Adrenal gland (tissue), 12 donors: ENCODE data around the gene SRA1. TPM values are rescaled to one million over a fixed set of nuclear protein-coding genes. Genes with fewer than 3 reads are reported as not detected.
"Not testable (repeated sequence)": the region's sequence is repeated elsewhere in the genome, so short reads cannot be mapped to it uniquely, and the experiment has no call there.

ENCODE experiments used
- DNase-seq, 7 donors: peaks; one replicate each; pipeline ENCODE4 v3.0.0-alpha.2; 2019 to 2020
- H3K27ac ChIP-seq, 5 donors: fragments of 200-600 bp; sonication (generic) in 4 of 5; 1 replicate in 3 of 5; 2 replicates in 2 of 5; pipeline versions ENCODE4 v1.5.1 to v1.8.0; 2016 to 2020; ENCODE audit warnings: mild to moderate bottlenecking in 1 of 5
- H3K27me3 ChIP-seq: fragments of 200-600 bp; 2 replicates; pipeline ENCODE4 v1.8.0; 2021
- H3K36me3 ChIP-seq, 2 donors: fragments of 200-600 bp; replicated peaks in 1 of 2; 1 replicate in 1 of 2; 2 replicates in 1 of 2; pipeline versions ENCODE4 v1.5.1 to v1.8.0; 2018 to 2022
- H3K4me1 ChIP-seq, 2 donors: fragments of 200-600 bp; replicated peaks in 1 of 2; 1 replicate in 1 of 2; 2 replicates in 1 of 2; pipeline versions ENCODE4 v1.5.1 to v1.8.0; 2018 to 2021
- H3K4me3 ChIP-seq, 4 donors: fragments of 200-600 bp; sonication (generic) in 3 of 4; one replicate each; pipeline ENCODE4 v1.5.1; 2016 to 2018
- H3K9me3 ChIP-seq, 3 donors: fragments of 200-600 bp; sonication (generic) in 1 of 3; replicated peaks in 1 of 3; 1 replicate in 2 of 3; 2 replicates in 1 of 3; pipeline versions ENCODE4 v1.5.1 to v1.8.0; 2016 to 2021
- POLR2A ChIP-seq, 2 donors: fragments of 450-650 bp; IDR thresholded peaks; one replicate each; pipeline ENCODE4 v1.6.1; 2017; ENCODE audit warnings: antibody characterized with exemption in 2 of 2, mild to moderate bottlenecking in 2 of 2, moderate library complexity in 1 of 2
- WGBS, 4 donors: extraction: QIAGEN DNeasy Blood & Tissue Kit in 2 of 4; methylation state at CpG; one replicate each; pipeline versions ENCODE4 v1.1.5 to v1.1.7; 2013 to 2017; 5-methylcytosine and 5-hydroxymethylcytosine counted together
- intact Hi-C, 2 donors: fragments of 100-400 bp; cut with DNase I; formaldehyde crosslinking; loops; one replicate each; pipeline versions ENCODE4 v1.14.1 to v1.15.0; 2022 to 2023
- polyA plus RNA-seq, 3 donors: library from polyadenylated mRNA; stranded (reverse); fragments of 200-250 nt in 2 of 3; fragments of 350-450 nt in 1 of 3; fragmentation: Illumina TruSeq in 1 of 3; extraction: RNeasy Lipid Tissue Mini Kit (QIAGEN cat#74804) in 1 of 3; gene quantifications; one replicate each; pipeline ENCODE4 v1.2.3, GENCODE V29; 2013 to 2014
- total RNA-seq, 9 donors: library from RNA; depleted of rRNA in 4 of 9; stranded (reverse); fragments of >200 nt in 4 of 9; fragments of 120-200 nt in 1 of 9; fragmentation: NEBNext Ultra II Directional in 1 of 9; extraction: Animal tissue kit (Norgen Biotek cat#: 25700) in 1 of 9; gene quantifications; one replicate each; pipeline versions ENCODE4 v1.1.0 to v1.2.4, GENCODE V29; 2013 to 2023
- TF ChIP-seq, protein P1 (sequence below), 6 experiments: fragments of 450-650 bp in 4 of 6; fragments of 200-600 bp in 2 of 6; sonication (generic) in 1 of 6; IDR thresholded peaks; 1 replicate in 5 of 6; 2 replicates in 1 of 6; pipeline versions ENCODE4 v1.5.1 to v1.8.0; 2016 to 2021; ENCODE audit warnings: antibody characterized with exemption in 6 of 6, mild to moderate bottlenecking in 2 of 6, moderate library complexity in 1 of 6
- donor health status: healthy with polysubstance abuse.
- donor health status: Bipolar disorder and iron deficiency.
- donor health status: DM: yes; HTN: yes; CAD: no.
- donor health status: DM: no; HTN: no; CAD: no.
- donor health status: DM: no; HTN: no; CAD: no.
- donor health status: DM: yes; HTN: yes; CAD: no.

SRA1 gene
- total and polyA plus RNA-seq, 12 donors, result 31.3 to 156 (median 57.1) TPM

DNA sequence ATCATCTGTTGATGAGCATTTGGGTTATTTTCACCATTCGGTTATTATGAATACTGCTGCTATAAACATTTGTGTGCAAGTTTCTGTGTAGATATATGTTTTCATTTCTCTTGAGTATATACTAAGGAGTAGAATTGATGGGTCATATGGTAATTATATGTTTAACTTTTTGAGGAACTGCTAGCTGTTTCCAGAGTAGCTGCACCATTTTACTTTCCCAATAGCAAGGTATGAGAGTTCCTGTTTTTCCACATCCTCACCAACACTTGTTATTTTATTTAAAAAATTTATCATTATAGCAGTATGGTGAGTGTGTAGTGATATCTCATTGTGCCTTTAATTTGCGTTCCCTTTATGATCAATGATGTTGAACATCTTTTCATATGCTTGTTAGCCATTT, 46.5 kb upstream of the SRA1 start:
- no peak for DNase-seq
- Histone ChIP-seq H3K9me3 (no peaks in the 10 kb centered on the region), H3K27ac (peak overlapping the region in 3 of 5 donors; percentile 80 to 82 (median 81)), H3K27me3 (no peaks in the 10 kb centered on the region), H3K4me1 (peaks cover 5 to 9% of the 10 kb centered on the region in 2 donors), H3K36me3 (no peaks in the 10 kb centered on the region), H3K4me3 (no peak overlapping the region)
- TF ChIP-seq, protein P1, sequence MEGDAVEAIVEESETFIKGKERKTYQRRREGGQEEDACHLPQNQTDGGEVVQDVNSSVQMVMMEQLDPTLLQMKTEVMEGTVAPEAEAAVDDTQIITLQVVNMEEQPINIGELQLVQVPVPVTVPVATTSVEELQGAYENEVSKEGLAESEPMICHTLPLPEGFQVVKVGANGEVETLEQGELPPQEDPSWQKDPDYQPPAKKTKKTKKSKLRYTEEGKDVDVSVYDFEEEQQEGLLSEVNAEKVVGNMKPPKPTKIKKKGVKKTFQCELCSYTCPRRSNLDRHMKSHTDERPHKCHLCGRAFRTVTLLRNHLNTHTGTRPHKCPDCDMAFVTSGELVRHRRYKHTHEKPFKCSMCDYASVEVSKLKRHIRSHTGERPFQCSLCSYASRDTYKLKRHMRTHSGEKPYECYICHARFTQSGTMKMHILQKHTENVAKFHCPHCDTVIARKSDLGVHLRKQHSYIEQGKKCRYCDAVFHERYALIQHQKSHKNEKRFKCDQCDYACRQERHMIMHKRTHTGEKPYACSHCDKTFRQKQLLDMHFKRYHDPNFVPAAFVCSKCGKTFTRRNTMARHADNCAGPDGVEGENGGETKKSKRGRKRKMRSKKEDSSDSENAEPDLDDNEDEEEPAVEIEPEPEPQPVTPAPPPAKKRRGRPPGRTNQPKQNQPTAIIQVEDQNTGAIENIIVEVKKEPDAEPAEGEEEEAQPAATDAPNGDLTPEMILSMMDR (IDR thresholded peaks at IDR 0.05), result no peak
- TF ChIP-seq POLR2A (IDR thresholded peaks at IDR 0.05), result no peak
- intact Hi-C loops, result no loop called here
- 90 to 99% (median 93%) methylated on average over 2 of the region's 2 CpGs for WGBS, 4 donors

DNA sequence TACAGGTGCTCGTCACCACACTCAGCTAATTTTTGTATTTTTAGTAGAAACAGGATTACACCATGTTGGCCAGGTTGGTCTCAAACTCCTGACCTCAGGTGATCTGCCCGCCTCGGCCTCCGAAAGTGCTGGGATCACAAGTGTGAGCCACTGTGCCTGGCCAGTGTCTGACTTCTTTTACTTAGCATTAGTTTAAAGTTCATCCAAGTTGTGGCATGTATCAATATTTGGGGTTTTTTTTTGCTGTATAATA, 46.1 kb upstream of the SRA1 start:
- DNase-seq, H3K27me3 ChIP-seq, H3K4me3 ChIP-seq, H3K36me3 ChIP-seq, intact Hi-C loops, H3K9me3 ChIP-seq, H3K4me1 ChIP-seq: not testable (repeated sequence)
- H3K27ac ChIP-seq, result peak overlapping the region in 4 of 5 donors; percentile 40 to 82 (median 80)
- WGBS, 4 donors, result 90 to 97% (median 95%) methylated on average over 4 of the region's 4 CpGs

DNA sequence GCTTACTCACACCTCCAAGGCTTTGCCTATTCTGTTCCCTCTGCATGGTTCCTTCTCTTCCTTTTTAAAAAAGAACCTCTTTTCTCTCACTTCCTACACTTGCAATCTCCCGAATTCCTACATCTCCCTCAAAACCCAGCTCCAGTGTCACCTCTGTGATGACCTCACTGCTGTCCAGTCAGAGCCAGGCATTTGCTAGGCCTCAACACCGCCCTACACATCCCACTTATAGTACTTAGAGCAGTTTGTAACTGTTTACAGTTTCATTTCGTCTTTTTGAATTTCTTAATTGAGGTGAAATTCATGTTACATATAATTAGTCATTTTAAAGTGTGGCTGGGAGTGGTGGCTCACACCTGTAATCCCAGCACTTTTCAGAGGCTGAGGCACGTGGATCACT, 44.9 kb upstream of the SRA1 start:
- no peaks in the 10 kb centered on the region for H3K9me3 ChIP-seq
- no peaks in the 10 kb centered on the region for H3K36me3 ChIP-seq
- H3K4me3 ChIP-seq, result no peak overlapping the region
- intact Hi-C loops, result no loop called here
- WGBS, 4 donors, result 68 to 79% (median 74%) methylated on average over 4 of the region's 4 CpGs
- no peak for DNase-seq
- H3K4me1 ChIP-seq, result peaks cover 5 to 11% of the 10 kb centered on the region in 2 donors
- no peak for TF ChIP-seq POLR2A (IDR thresholded peaks at IDR 0.05)
- TF ChIP-seq, protein P1 (IDR thresholded peaks at IDR 0.05), result no peak
- peak overlapping the region; percentile 50 to 82 (median 80) for H3K27ac ChIP-seq
- no peaks in the 10 kb centered on the region for H3K27me3 ChIP-seq

DNA sequence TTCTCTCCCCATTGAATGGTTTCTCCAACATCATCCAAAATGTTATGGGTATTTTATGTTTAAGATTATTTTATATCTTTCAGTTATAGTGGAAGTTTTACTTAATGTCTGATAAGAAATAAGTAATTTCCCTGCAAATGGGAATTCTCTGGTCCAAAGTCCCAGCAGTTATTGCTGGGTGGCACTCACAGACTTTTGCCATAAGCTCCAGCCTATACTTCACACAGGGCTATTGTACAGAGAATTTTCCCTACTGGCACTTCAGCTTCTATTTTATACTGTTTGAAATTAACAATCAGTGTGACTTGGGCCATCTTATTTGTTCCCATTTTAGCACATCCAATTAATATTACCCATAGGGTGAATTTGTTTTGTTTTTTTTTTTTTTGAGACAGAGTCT, 42.8 kb upstream of the SRA1 start:
- intact Hi-C loops, result no loop called here
- Histone ChIP-seq H3K4me3 (no peak overlapping the region), H3K27ac (no peak overlapping the region), H3K36me3 (no peaks in the 10 kb centered on the region), H3K4me1 (peaks cover 26 to 32% of the 10 kb centered on the region in 2 donors), H3K27me3 (no peaks in the 10 kb centered on the region), H3K9me3 (no peaks in the 10 kb centered on the region)
- DNase-seq, result no peak
- no peak for TF ChIP-seq POLR2A (IDR thresholded peaks at IDR 0.05)
- TF ChIP-seq, protein P1 (IDR thresholded peaks at IDR 0.05), result no peak

DNA sequence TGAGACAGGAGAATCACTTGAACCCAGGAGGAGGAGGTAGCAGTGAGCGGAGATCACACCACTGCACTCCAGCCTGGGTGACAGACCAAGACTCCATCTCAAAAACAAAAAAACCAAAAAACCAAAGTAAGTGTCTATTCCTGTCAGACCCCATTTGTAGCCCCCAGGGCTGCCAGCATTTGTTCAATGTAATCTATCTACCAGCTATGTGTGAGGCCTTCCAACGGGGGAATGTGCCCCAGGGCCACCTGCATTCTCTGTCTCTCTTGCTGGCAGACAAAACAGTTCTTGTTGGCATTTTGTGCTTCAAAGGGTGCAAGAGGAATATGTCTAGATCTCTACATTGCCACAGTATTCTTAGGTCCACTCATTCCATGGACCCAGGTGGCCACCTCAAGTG, 41.6 kb upstream of the SRA1 start:
- no peak for DNase-seq
- no peaks in the 10 kb centered on the region for H3K9me3 ChIP-seq
- no peaks in the 10 kb centered on the region for H3K27me3 ChIP-seq
- H3K36me3 ChIP-seq, result no peaks in the 10 kb centered on the region
- H3K27ac ChIP-seq, result peak overlapping the region in 1 of 5 donors; percentile 1
- TF ChIP-seq, protein P1 (IDR thresholded peaks at IDR 0.05), result no peak
- no peak for TF ChIP-seq POLR2A (IDR thresholded peaks at IDR 0.05)
- no peak overlapping the region for H3K4me3 ChIP-seq
- 54 to 90% (median 73%) methylated on average over 2 of the region's 2 CpGs for WGBS, 4 donors
- peaks cover 34 to 37% of the 10 kb centered on the region in 2 donors for H3K4me1 ChIP-seq
- intact Hi-C loops, result no loop called here
